GM12874 (cell line): ENCODE results near the gene KCNQ1OT1.

Experiments
- TF ChIP-seq, protein P1 (sequence below): IDR thresholded peaks from 2 replicates; pipeline ENCODE4 v1.5.1; 2011; ENCODE audit warnings: low read depth, mild to moderate bottlenecking, control low read depth, low read length, moderate library complexity; ENCODE audit not compliant: insufficient read depth

The KCNQ1OT1 gene

GRCh38 chr11:2675540-2675939, 24.3 kb downstream of the KCNQ1OT1 start:
- TF ChIP-seq, protein P1, sequence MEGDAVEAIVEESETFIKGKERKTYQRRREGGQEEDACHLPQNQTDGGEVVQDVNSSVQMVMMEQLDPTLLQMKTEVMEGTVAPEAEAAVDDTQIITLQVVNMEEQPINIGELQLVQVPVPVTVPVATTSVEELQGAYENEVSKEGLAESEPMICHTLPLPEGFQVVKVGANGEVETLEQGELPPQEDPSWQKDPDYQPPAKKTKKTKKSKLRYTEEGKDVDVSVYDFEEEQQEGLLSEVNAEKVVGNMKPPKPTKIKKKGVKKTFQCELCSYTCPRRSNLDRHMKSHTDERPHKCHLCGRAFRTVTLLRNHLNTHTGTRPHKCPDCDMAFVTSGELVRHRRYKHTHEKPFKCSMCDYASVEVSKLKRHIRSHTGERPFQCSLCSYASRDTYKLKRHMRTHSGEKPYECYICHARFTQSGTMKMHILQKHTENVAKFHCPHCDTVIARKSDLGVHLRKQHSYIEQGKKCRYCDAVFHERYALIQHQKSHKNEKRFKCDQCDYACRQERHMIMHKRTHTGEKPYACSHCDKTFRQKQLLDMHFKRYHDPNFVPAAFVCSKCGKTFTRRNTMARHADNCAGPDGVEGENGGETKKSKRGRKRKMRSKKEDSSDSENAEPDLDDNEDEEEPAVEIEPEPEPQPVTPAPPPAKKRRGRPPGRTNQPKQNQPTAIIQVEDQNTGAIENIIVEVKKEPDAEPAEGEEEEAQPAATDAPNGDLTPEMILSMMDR: no peak

DNA sequence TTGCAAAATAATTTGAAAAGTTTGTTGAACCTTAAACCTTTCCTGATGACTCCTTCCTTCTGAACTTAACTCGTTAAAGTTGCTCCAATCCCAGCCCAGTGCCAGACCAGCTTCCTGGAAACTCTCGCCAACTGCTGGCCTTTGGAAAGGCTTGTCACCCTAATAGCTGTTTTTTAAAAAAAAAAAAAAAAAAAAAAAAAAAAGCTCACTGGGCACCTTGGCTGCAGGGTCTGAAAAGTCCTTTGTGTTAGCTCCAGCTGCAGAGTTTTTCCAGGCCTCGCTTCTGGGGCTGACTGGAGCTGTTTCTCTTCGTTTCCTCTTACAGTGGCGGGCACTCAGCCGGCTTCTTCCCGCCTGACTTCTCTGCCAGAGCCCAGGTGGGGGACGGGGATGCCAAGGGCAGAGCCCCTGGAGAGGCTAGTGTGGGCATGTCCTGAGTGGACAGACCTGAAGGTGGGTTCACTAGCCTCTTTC, 25.1 kb downstream of the KCNQ1OT1 start:
- TF ChIP-seq, protein P1: no peak

- TF ChIP-seq, protein P1: no peak
Observed at GRCh38 chr11:2673871-2674471, 25.8 kb downstream of the KCNQ1OT1 start.

DNA sequence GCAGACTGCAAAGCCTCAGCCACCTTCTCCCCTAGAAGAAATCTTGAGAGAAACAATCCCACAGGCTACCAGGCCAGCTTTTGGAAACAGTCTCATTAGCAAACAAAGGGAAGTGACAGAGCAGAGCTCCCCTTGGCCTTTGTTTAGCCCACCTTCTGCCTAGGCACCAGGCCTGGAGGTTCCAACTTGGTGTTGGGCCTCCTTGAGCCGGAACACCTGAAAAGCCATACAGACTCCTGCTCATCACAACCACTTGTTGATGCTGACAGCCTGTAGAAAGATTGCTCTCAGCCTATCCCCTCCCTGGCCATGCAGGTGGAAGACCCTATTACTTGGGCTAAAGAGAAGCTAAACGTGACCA, 26.6 kb downstream of the KCNQ1OT1 start:
- TF ChIP-seq, protein P1: no peak

- TF ChIP-seq, protein P1: no peak
Observed at GRCh38 chr11:2672553-2673249, 27.1 kb downstream of the KCNQ1OT1 start.

DNA sequence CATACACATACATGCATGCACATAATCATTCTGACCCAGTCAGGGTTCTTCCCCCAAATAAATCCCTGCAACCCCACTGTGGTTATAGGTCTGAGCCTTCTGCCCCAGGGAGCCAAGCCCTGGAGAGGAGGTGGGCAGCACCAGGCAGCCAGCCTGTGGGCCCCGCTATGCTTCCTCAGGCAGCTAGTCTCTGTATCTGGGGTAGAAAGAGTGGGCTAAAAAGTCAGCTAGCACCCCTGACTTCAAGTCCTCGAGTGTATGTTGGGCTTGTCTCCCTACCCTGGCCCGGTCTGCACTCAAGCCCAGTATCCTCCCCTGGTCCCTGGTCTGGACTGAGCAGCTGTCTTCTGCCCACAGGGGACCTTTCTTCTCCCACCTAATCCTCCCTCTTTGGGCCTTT, 28.0 kb downstream of the KCNQ1OT1 start:
- TF ChIP-seq, protein P1: no peak

- TF ChIP-seq, protein P1: no peak
Observed at GRCh38 chr11:2670541-2671100, 29.2 kb downstream of the KCNQ1OT1 start.
